OCI-LY7 (cell line): Measurements from ENCODE around the gene OFD1.

Experiments used
- CTCF ChIP-seq: fragments of 200-600 bp; sonication (generic); conservative IDR thresholded peaks from 2 replicates; pipeline ENCODE4 v1.5.1; 2014; ENCODE audit warnings: mild to moderate bottlenecking, antibody characterized with exemption, low read length, moderate library complexity, mixed read lengths
- EZH2phosphoT487 ChIP-seq: fragments of 200-600 bp; sonication (generic); IDR thresholded peaks from 2 replicates; pipeline ENCODE4 v1.6.1; 2018; ENCODE audit warnings: low read depth, borderline replicate concordance, mild to moderate bottlenecking, mixed run types, antibody characterized with exemption, low read length, moderate library complexity, mixed read lengths

DNA sequence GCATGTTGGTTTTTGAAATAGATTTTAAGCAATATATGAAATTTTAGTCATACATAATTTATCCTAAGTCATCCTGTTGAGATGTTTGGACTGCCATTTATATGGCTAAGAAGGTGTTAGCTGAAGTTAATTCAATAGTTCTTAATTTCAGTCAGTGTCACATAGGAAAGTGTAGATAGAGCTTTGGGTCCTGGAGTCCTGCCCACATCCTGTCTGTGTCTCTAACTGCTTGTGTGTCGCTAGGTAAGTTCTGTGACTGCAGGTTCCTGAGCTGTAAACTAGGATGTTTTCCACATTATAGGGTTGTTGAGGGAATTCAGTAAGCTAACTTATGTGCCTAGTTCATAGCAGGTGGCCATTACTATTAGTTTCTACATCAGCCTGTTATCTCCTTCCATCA, 20.7 kb downstream of the OFD1 start:
- no peak for TF ChIP-seq CTCF
- TF ChIP-seq EZH2phosphoT487, result no peak
